ENCODE results near the gene AMN1.
"Not testable (repeated sequence)": the region's sequence is repeated elsewhere in the genome, so short reads cannot be mapped to it uniquely, and the experiment has no call there.

Gene AMN1

DNA sequence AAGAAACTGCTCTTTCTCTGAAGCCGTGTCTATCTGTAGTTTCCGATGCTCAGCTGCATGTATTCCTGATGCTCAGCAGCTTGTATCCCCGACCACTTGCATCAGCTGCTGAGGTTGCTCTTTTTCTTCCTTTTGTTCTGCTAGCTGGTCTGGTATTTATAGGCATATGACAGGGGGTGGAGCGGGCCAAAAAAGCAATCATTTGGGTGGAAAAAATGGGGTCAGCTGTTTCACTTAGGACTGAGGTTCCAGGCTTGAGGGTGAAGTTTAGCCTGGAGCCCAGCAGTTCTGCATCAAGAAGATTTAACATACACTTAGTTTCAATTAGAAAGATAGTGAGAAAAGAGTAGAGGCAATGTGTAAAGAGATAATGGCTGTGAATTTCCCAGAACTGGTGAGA is 23.6 kb upstream of the AMN1 start:
- Histone ChIP-seq H3K4me3 (ENCODE audit: extremely low read depth, insufficient read depth, low read length, poor library complexity, severe bottlenecking) (no peak overlapping the region), H3K9me3 (ENCODE audit: control insufficient read depth, low read length) (peaks cover 11% of the 10 kb centered on the region), H3K27ac (ENCODE audit: low read depth, low read length, severe bottlenecking) (no peak overlapping the region), H3K4me1 (ENCODE audit: control insufficient read depth, insufficient read depth, low read length, poor library complexity, severe bottlenecking) (no peaks in the 10 kb centered on the region), H3K36me3 (ENCODE audit: control insufficient read depth, insufficient read depth, low read length) (no peaks in the 10 kb centered on the region)
- WGBS, 2 experiments (ENCODE audit: insufficient coverage in 2 of 2): 88 to 92% methylated on average over 3 to 4 of the region's 4 CpGs

DNA sequence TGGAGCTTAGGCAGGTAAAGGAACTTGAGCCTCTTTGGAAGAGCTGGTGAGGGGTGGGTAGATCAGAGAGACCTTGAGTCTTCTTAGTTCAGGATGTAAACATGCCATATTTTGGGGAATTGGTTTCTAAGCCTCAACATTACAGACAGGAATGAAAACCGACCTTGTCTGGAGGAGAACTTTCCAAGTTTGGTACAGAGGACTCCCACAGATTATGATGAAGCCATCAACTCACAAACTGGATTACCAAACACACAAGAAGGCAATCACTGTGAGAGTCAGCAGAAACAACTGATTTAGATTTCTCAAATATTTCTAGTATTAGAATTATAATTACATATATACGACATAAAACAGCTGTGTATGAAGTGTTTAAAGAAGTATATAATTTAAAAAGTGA is 22.3 kb upstream of the AMN1 start:
- Histone ChIP-seq H3K9me3 (ENCODE audit: control insufficient read depth, low read length) (peaks cover 11% of the 10 kb centered on the region), H3K36me3 (ENCODE audit: control insufficient read depth, insufficient read depth, low read length) (no peaks in the 10 kb centered on the region), H3K4me1 (ENCODE audit: control insufficient read depth, insufficient read depth, low read length, poor library complexity, severe bottlenecking) (no peaks in the 10 kb centered on the region), H3K27ac (ENCODE audit: low read depth, low read length, severe bottlenecking) (no peak overlapping the region), H3K4me3 (ENCODE audit: extremely low read depth, insufficient read depth, low read length, poor library complexity, severe bottlenecking) (no peak overlapping the region)
- WGBS, 2 experiments (ENCODE audit: insufficient coverage in 2 of 2): no CpG with 5 or more reads among the region's 2 CpGs

DNA sequence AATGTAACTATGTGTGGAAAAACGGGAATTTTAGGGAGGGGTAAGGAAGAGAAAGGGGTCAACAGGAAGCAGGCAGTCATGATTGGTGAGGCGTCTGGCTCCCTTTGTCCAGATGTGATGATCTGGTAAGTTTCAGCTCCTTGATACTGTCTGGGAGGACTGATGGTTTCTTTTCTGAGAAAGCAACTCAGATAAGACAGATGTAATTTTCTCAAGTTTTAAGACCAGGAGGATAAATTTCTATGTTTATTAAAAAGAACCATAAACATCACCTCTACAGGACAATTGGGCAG is 21.9 kb upstream of the AMN1 start:
- 95 to 96% methylated on average over 2 of the region's 2 CpGs for WGBS, 2 experiments (ENCODE audit: insufficient coverage in 2 of 2)
- no peak overlapping the region for H3K4me3 ChIP-seq (ENCODE audit: extremely low read depth, insufficient read depth, low read length, poor library complexity, severe bottlenecking)
- H3K27ac ChIP-seq (ENCODE audit: low read depth, low read length, severe bottlenecking): no peak overlapping the region
- H3K36me3 ChIP-seq (ENCODE audit: control insufficient read depth, insufficient read depth, low read length): no peaks in the 10 kb centered on the region
- peaks cover 11% of the 10 kb centered on the region for H3K9me3 ChIP-seq (ENCODE audit: control insufficient read depth, low read length)
- H3K4me1 ChIP-seq (ENCODE audit: control insufficient read depth, insufficient read depth, low read length, poor library complexity, severe bottlenecking): no peaks in the 10 kb centered on the region

DNA sequence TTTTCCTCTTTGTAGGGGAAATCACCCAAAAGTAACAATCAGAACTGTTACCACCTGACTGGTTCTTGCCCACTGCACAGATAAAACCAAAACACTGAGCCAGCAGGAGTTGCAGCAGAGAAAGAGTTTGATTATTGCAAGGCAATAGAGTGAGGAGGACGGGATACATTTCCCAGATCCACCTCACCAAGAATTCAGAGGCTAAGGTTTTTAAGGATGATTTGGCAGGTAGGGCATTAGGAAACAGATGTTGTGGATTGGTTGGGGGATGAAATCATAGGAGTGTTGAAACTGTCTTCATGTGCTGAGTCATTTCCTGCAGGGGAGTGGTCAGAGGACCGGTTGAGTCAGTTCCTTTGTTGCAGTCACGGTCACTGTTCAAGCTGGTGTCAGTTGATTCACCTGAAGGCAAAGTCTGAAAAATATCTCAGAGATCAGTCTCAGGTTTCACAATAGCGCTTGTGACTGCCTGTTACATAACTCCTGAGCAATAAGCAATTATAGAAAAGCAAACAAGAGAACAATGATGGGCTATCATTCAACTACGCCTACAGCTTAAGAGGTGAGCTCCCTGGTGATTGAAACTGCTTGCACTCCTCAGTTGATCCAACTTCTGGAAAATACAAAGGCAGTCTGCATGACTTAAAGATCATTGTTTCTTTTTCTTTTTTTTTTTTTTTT is 20.3 kb upstream of the AMN1 start:
- peaks cover 11% of the 10 kb centered on the region for H3K9me3 ChIP-seq (ENCODE audit: control insufficient read depth, low read length)
- H3K4me3 ChIP-seq (ENCODE audit: extremely low read depth, insufficient read depth, low read length, poor library complexity, severe bottlenecking): no peak overlapping the region
- WGBS, 2 experiments (ENCODE audit: insufficient coverage in 2 of 2): 80 to 84% methylated on average over 4 to 5 of the region's 5 CpGs
- peak overlapping the region; percentile 61 for H3K27ac ChIP-seq (ENCODE audit: low read depth, low read length, severe bottlenecking)
- no peaks in the 10 kb centered on the region for H3K4me1 ChIP-seq (ENCODE audit: control insufficient read depth, insufficient read depth, low read length, poor library complexity, severe bottlenecking)
- H3K36me3 ChIP-seq (ENCODE audit: control insufficient read depth, insufficient read depth, low read length): no peaks in the 10 kb centered on the region

DNA sequence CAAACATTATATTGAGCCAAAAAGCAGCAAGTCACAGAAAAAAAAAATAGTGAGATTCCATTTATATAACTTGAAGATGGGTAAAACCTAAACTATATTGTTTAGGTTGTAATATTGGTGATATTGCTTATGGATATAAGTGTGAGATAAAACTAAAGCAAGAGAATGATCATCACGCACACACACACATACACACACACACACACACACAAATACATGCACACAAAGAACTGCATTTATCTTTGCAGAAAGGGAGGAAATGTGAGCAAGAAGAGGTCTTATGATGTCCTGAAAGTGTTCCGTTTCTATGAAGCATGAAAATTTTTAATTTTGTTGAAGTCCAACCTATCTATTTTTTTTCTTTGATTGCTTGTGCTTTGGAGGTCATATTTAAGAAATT is 16.4 kb upstream of the AMN1 start:
- Histone ChIP-seq H3K27ac (ENCODE audit: low read depth, low read length, severe bottlenecking) (no peak overlapping the region), H3K9me3 (ENCODE audit: control insufficient read depth, low read length) (peaks cover 5% of the 10 kb centered on the region), H3K36me3 (ENCODE audit: control insufficient read depth, insufficient read depth, low read length) (no peaks in the 10 kb centered on the region), H3K4me3 (ENCODE audit: extremely low read depth, insufficient read depth, low read length, poor library complexity, severe bottlenecking) (no peak overlapping the region), H3K4me1 (ENCODE audit: control insufficient read depth, insufficient read depth, low read length, poor library complexity, severe bottlenecking) (no peaks in the 10 kb centered on the region)
- WGBS, 2 experiments (ENCODE audit: insufficient coverage in 2 of 2): no CpG with 5 or more reads among the region's 2 CpGs

DNA sequence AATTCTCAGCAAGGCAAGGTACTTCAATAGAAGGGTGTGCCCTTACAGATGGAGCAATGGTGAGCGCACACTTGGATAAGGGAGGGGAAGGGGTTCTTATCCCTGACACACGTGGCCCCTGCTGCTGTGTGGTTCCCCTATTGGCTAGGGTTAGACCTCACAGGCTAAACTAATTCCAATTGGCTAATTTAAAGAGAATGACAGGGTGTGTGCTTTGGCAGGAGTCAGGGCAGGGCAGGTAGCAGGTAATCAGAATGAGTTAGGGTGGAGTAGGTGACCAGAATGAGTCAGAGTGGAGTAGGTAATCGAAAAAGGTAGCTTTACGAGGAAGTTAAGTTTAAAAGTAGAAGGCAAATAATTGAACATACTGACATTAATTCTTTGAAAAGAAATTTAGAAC is 15.5 kb upstream of the AMN1 start:
- H3K9me3 ChIP-seq (ENCODE audit: control insufficient read depth, low read length); H3K4me3 ChIP-seq (ENCODE audit: extremely low read depth, insufficient read depth, low read length, poor library complexity, severe bottlenecking); H3K27ac ChIP-seq (ENCODE audit: low read depth, low read length, severe bottlenecking); H3K36me3 ChIP-seq (ENCODE audit: control insufficient read depth, insufficient read depth, low read length); H3K4me1 ChIP-seq (ENCODE audit: control insufficient read depth, insufficient read depth, low read length, poor library complexity, severe bottlenecking): not testable (repeated sequence)
- 80% methylated on average over 1 of the region's 4 CpGs; no CpG with 5 or more reads in 1 of the 2 experiments for WGBS, 2 experiments (ENCODE audit: insufficient coverage in 2 of 2)

DNA sequence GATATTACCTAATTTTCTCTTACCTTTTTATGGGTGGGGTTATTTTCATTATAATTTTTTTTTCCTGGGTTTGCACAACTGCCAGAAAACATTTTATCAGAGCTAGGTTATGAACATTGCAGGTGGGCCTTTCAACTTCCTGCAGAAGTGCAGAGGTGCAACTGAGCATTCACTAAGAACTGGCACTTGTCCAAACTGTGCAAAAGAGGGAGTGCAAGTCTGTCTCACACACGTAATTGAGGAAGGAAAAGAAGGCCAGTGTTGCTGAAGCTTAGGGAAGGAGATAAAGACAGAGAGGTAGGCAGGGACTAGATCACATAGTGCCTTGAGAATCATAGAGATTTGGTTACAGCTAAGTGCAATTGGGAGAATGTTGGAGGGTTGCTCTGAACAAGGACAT is 14.1 kb upstream of the AMN1 start:
- Histone ChIP-seq H3K9me3 (ENCODE audit: control insufficient read depth, low read length) (no peaks in the 10 kb centered on the region), H3K4me3 (ENCODE audit: extremely low read depth, insufficient read depth, low read length, poor library complexity, severe bottlenecking) (no peak overlapping the region), H3K36me3 (ENCODE audit: control insufficient read depth, insufficient read depth, low read length) (no peaks in the 10 kb centered on the region), H3K4me1 (ENCODE audit: control insufficient read depth, insufficient read depth, low read length, poor library complexity, severe bottlenecking) (no peaks in the 10 kb centered on the region), H3K27ac (ENCODE audit: low read depth, low read length, severe bottlenecking) (no peak overlapping the region)
- 56 to 67% methylated on average over 1 of the region's 1 CpG for WGBS, 2 experiments (ENCODE audit: insufficient coverage in 2 of 2)

DNA sequence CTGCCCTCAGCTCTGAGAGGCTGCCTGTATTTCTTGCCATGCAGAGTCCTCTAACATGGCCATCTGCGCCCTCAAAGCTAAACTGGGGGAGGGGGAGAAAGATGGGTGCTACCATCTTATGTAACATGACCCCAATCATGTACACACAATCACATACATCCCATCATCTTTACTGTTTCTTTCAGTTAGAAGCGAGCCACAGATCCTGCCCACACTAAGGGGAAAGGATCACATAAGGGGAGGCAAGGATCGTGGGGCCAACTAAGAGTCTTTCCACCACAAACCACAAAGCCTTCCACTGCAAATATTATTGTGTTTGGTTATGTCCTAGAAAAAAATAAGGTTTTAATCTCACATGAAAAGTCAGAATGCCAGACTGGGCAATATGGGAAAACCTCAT is 11.8 kb upstream of the AMN1 start:
- WGBS, 2 experiments (ENCODE audit: insufficient coverage in 2 of 2): 0% methylated on average over 1 of the region's 3 CpGs; no CpG with 5 or more reads in 1 of the 2 experiments

DNA sequence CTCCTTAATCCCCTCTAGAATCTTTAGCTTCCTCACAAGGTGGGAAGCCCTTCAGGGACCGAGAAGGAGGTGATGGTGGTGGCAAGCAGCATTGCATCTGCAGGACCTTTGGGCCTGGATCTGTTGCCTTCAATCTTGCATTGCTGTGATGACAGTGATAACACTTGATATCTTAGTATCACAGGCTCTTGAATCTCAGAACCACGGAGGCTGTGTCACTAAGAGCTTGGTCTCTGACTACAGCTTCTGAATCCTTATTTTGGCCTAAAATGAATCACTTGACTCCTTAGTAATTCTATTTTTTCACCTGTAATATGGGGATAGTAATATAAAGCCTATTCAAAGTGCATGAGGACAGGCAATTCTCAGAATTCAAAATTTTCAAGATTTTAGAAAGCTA is 8.9 kb upstream of the AMN1 start:
- H3K9me3 ChIP-seq (ENCODE audit: control insufficient read depth, low read length): peaks cover 3% of the 10 kb centered on the region
- H3K4me3 ChIP-seq (ENCODE audit: extremely low read depth, insufficient read depth, low read length, poor library complexity, severe bottlenecking): no peak overlapping the region
- no peak overlapping the region for H3K27ac ChIP-seq (ENCODE audit: low read depth, low read length, severe bottlenecking)
- H3K4me1 ChIP-seq (ENCODE audit: control insufficient read depth, insufficient read depth, low read length, poor library complexity, severe bottlenecking): peaks cover 11% of the 10 kb centered on the region
- WGBS, 2 experiments (ENCODE audit: insufficient coverage in 2 of 2): 83% methylated on average over 1 of the region's 2 CpGs; no CpG with 5 or more reads in 1 of the 2 experiments
- H3K36me3 ChIP-seq (ENCODE audit: control insufficient read depth, insufficient read depth, low read length): no peaks in the 10 kb centered on the region

More for the DNA sequence above, 11.8 kb upstream of the AMN1 start:
- H3K4me1 ChIP-seq (ENCODE audit: control insufficient read depth, insufficient read depth, low read length, poor library complexity, severe bottlenecking): peaks cover 5% of the 10 kb centered on the region
- no peaks in the 10 kb centered on the region for H3K9me3 ChIP-seq (ENCODE audit: control insufficient read depth, low read length)
- H3K36me3 ChIP-seq (ENCODE audit: control insufficient read depth, insufficient read depth, low read length): no peaks in the 10 kb centered on the region
- no peak overlapping the region for H3K27ac ChIP-seq (ENCODE audit: low read depth, low read length, severe bottlenecking)
- H3K4me3 ChIP-seq (ENCODE audit: extremely low read depth, insufficient read depth, low read length, poor library complexity, severe bottlenecking): no peak overlapping the region

DNA sequence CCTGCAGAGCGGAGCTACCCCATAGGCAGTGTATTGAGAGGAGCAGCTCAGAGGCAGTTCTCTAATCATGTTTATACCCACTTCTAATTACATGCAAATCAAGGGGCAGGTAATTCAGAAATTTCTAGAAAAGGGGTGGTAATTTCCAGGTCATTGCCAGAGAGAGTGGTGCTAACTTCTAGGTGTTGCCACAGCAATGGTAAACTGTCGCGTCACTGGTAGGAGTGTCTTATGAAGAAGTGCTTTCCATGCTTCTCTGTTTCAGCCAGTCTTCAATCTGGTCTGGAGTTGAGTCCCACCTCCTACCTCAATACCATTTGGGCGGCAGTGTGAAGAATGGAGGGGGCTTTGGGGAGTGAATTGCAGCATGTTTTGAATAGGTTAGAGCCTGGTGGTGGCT is 8.5 kb upstream of the AMN1 start:
- Histone ChIP-seq H3K4me3 (ENCODE audit: extremely low read depth, insufficient read depth, low read length, poor library complexity, severe bottlenecking) (no peak overlapping the region), H3K27ac (ENCODE audit: low read depth, low read length, severe bottlenecking) (no peak overlapping the region)
- WGBS, 2 experiments (ENCODE audit: insufficient coverage in 2 of 2): 100% methylated on average over 2 of the region's 4 CpGs

DNA sequence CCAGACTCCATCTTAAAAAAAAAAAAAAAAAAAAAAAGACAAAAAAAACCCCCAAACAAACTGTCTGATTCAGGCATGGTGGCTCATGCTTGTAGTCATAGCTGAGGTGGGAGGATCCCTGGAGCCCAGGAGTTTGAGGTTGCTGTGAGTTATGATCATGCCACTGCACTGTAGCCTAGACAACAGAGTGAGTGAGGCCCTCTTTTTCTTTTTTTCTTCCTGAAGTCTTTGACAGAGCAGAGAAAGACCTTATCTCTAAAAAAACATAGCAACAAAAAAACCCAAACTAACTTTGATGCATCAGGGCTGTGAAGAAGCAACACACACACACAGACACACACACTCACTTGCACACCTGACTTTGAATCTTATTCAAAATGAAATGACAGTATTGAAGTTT is 7.7 kb upstream of the AMN1 start:
- Histone ChIP-seq H3K4me3 (ENCODE audit: extremely low read depth, insufficient read depth, low read length, poor library complexity, severe bottlenecking) (no peak overlapping the region), H3K27ac (ENCODE audit: low read depth, low read length, severe bottlenecking) (no peak overlapping the region), H3K4me1 (ENCODE audit: control insufficient read depth, insufficient read depth, low read length, poor library complexity, severe bottlenecking) (peaks cover 13% of the 10 kb centered on the region), H3K9me3 (ENCODE audit: control insufficient read depth, low read length) (peaks cover 4% of the 10 kb centered on the region), H3K36me3 (ENCODE audit: control insufficient read depth, insufficient read depth, low read length) (no peaks in the 10 kb centered on the region)

More for the DNA sequence above, 8.5 kb upstream of the AMN1 start:
- H3K36me3 ChIP-seq (ENCODE audit: control insufficient read depth, insufficient read depth, low read length): no peaks in the 10 kb centered on the region
- H3K9me3 ChIP-seq (ENCODE audit: control insufficient read depth, low read length): peaks cover 3% of the 10 kb centered on the region
- peaks cover 11% of the 10 kb centered on the region for H3K4me1 ChIP-seq (ENCODE audit: control insufficient read depth, insufficient read depth, low read length, poor library complexity, severe bottlenecking)
